HepG2 (cell line): ENCODE measurements around the gene STARD10. TPM values are rescaled to one million over a fixed set of nuclear protein-coding genes. Genes with fewer than 3 reads are reported as not detected.

Source experiments
- AHR ChIP-seq: IDR thresholded peaks from 2 replicates; pipeline ENCODE4 v1.6.1; 2018; ENCODE audit warnings: missing genetic modification reagents, missing compliant biosample characterization
- CBFB ChIP-seq: sonication (generic); formaldehyde crosslinking; IDR thresholded peaks from 2 replicates; pipeline ENCODE4 v1.4.0; 2020; ENCODE audit warnings: missing genetic modification reagents
- GPN1 ChIP-seq: sonication (generic); formaldehyde crosslinking; IDR thresholded peaks from 2 replicates; pipeline ENCODE4 v1.5.1; 2020; ENCODE audit warnings: missing genetic modification reagents, borderline replicate concordance
- GTF2F1 ChIP-seq: fragments of 150-350 bp; IDR thresholded peaks from 2 replicates; pipeline ENCODE4 v1.6.1; 2014; ENCODE audit warnings: low read length
- HNRNPUL1 ChIP-seq: fragments of 200-400 bp; formaldehyde crosslinking; IDR thresholded peaks from 2 replicates; pipeline ENCODE4 v1.6.1; 2017; ENCODE audit warnings: low read depth, mild to moderate bottlenecking, low read length, moderate library complexity
- MEIS2 ChIP-seq: sonication (generic); formaldehyde crosslinking; IDR thresholded peaks from 2 replicates; pipeline ENCODE4 v1.9.0; 2021; ENCODE audit warnings: mild to moderate bottlenecking, missing genetic modification reagents
- POLR2AphosphoS2 ChIP-seq: IDR thresholded peaks from 2 replicates; pipeline ENCODE4 v1.6.1; 2011; ENCODE audit warnings: low read depth, low read length, improper control_type of control experiment
- SIN3B ChIP-seq: fragments of 150-350 bp; IDR thresholded peaks from 2 replicates; pipeline ENCODE4 v1.6.1; 2014; ENCODE audit warnings: low read length
- SMYD3 ChIP-seq: sonication (generic); formaldehyde crosslinking; IDR thresholded peaks from 2 replicates; pipeline ENCODE4 v1.8.1; 2023; ENCODE audit warnings: mild to moderate bottlenecking, missing genetic modification reagents
- ZBTB38 ChIP-seq: sonication (generic); formaldehyde crosslinking; IDR thresholded peaks from 2 replicates; pipeline ENCODE4 v1.5.1; 2020; ENCODE audit warnings: mild to moderate bottlenecking, missing genetic modification reagents
- ZMYM2 ChIP-seq: sonication (generic); formaldehyde crosslinking; IDR thresholded peaks from 2 replicates; pipeline ENCODE4 v1.8.0; 2022; ENCODE audit warnings: mild to moderate bottlenecking, missing genetic modification reagents
- ZNF451 ChIP-seq: sonication (generic); formaldehyde crosslinking; IDR thresholded peaks from 2 replicates; pipeline ENCODE4 v1.5.0; 2020; ENCODE audit warnings: mild to moderate bottlenecking, missing genetic modification reagents
- ZNF510 ChIP-seq: sonication (generic); formaldehyde crosslinking; IDR thresholded peaks from 2 replicates; pipeline ENCODE4 v1.4.0; 2020; ENCODE audit warnings: low read depth, mild to moderate bottlenecking, missing genetic modification reagents
- ZNF615 ChIP-seq: sonication (generic); formaldehyde crosslinking; IDR thresholded peaks from 2 replicates; pipeline ENCODE4 v1.5.0; 2020; ENCODE audit warnings: mild to moderate bottlenecking, missing genetic modification reagents, borderline replicate concordance
- polyA plus RNA-seq, 8 experiments: library from polyadenylated mRNA; depleted of rRNA in 3 of 8; stranded (reverse) in 7 of 8; unstranded in 1 of 8; fragments of >200 nt; fragmentation: Illumina TruSeq in 4 of 8; extraction: Trizol in 4 of 8; gene quantifications; 2 replicates each; pipeline versions ENCODE4 v1.2.1 to v1.2.3, GENCODE V29; 2011 to 2016; ENCODE audit warnings: low read depth in 4 of 8, missing spikeins in 1 of 8, mixed read lengths in 1 of 8; ENCODE audit not compliant: insufficient read depth in 1 of 8
- total RNA-seq, 5 experiments: library from RNA; depleted of rRNA; stranded (reverse); fragments of >200 nt; fragmentation: Illumina TruSeq; extraction: Trizol; gene quantifications; 2 replicates each; pipeline ENCODE4 v1.2.3, GENCODE V29; 2016; ENCODE audit warnings: low read depth in 1 of 5
- TF ChIP-seq, protein P1 (sequence below): sonication (generic); formaldehyde crosslinking; IDR thresholded peaks from 2 replicates; pipeline ENCODE4 v1.4.0; 2020; ENCODE audit warnings: missing genetic modification reagents, mild to moderate bottlenecking, borderline replicate concordance
- TF ChIP-seq, protein P2 (sequence below): sonication (generic); formaldehyde crosslinking; IDR thresholded peaks from 2 replicates; pipeline ENCODE4 v1.4.0; 2020; ENCODE audit warnings: missing genetic modification reagents
- TF ChIP-seq, protein P3 (sequence below): sonication (generic); formaldehyde crosslinking; conservative IDR thresholded peaks from 2 replicates; pipeline ENCODE4 v1.4.0; 2020; ENCODE audit warnings: missing genetic modification reagents
- TF ChIP-seq, protein P4 (sequence below): sonication (generic); formaldehyde crosslinking; IDR thresholded peaks from 2 replicates; pipeline ENCODE4 v1.9.0; 2022; ENCODE audit warnings: missing genetic modification reagents, mild to moderate bottlenecking, borderline replicate concordance
- TF ChIP-seq, protein P5 (sequence below): sonication (generic); formaldehyde crosslinking; IDR thresholded peaks from 2 replicates; pipeline ENCODE4 v1.4.0; 2020; ENCODE audit warnings: low read depth, mild to moderate bottlenecking, missing genetic modification reagents
- TF ChIP-seq, protein P6 (sequence below): sonication (generic); formaldehyde crosslinking; IDR thresholded peaks from 2 replicates; pipeline ENCODE4 v1.8.1; 2023; ENCODE audit warnings: mild to moderate bottlenecking, inconsistent platforms, moderate library complexity, missing genetic modification reagents, borderline replicate concordance

The STARD10 gene
- total and polyA plus RNA-seq, 2 of the 13 experiments (the other 11 are each of a cell fraction or from before 2014, with no cell fraction given), result 260 to 341 TPM

DNA sequence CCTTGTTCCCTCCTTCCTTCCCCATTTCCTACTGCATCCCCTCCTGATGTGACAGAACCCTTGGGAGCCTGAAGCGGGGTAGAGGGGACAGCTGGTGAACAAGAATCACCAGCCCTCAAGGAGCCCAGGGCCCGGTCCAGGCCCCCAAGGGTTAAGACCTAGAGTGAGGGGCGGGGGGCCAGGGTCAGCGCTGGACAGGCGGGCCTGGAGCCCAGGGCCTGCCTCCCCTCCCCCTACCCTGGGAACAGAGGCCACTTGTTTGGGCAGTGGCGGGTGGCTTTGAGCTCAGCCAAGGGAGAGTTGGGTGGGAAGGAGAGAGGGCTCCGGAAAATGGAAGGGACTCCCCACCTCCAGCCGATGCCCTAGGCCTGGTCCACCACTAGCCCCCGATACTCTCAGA is 43.8 kb downstream of the STARD10 start (continued):
- TF ChIP-seq, protein P1, sequence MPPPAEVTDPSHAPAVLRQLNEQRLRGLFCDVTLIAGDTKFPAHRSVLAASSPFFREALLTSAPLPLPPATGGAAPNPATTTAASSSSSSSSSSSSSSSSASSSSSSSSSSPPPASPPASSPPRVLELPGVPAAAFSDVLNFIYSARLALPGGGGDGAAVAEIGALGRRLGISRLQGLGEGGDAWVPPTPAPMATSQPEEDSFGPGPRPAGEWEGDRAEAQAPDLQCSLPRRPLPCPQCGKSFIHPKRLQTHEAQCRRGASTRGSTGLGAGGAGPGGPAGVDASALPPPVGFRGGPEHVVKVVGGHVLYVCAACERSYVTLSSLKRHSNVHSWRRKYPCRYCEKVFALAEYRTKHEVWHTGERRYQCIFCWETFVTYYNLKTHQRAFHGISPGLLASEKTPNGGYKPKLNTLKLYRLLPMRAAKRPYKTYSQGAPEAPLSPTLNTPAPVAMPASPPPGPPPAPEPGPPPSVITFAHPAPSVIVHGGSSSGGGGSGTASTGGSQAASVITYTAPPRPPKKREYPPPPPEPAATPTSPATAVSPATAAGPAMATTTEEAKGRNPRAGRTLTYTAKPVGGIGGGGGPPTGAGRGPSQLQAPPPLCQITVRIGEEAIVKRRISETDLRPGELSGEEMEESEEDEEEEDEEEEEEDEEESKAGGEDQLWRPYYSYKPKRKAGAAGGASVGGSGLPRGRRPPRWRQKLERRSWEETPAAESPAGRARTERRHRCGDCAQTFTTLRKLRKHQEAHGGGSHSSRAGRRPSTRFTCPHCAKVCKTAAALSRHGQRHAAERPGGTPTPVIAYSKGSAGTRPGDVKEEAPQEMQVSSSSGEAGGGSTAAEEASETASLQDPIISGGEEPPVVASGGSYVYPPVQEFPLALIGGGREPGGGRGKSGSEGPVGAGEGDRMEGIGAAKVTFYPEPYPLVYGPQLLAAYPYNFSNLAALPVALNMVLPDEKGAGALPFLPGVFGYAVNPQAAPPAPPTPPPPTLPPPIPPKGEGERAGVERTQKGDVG (CRISPR knock-in tag), result no peak
- TF ChIP-seq ZBTB38 (CRISPR knock-in tag) (no peak), CBFB (CRISPR knock-in tag) (0 out of 2 replicates have a peak, but pooled peaks have one; percentile 54), GPN1 (CRISPR knock-in tag) (no peak), POLR2AphosphoS2 (no peak), ZNF451 (CRISPR knock-in tag) (no peak), GTF2F1 (no peak), HNRNPUL1 (no peak), ZNF615 (CRISPR knock-in tag) (no peak), ZMYM2 (CRISPR knock-in tag) (no peak), MEIS2 (CRISPR knock-in tag) (no peak; the same call in 1 of the 2 replicates), SIN3B (no peak), AHR (CRISPR knock-in tag) (no peak), SMYD3 (CRISPR knock-in tag) (no peak), ZNF510 (CRISPR knock-in tag) (no peak)
- TF ChIP-seq, protein P2, sequence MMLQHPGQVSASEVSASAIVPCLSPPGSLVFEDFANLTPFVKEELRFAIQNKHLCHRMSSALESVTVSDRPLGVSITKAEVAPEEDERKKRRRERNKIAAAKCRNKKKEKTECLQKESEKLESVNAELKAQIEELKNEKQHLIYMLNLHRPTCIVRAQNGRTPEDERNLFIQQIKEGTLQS, result no peak
- TF ChIP-seq, protein P3, sequence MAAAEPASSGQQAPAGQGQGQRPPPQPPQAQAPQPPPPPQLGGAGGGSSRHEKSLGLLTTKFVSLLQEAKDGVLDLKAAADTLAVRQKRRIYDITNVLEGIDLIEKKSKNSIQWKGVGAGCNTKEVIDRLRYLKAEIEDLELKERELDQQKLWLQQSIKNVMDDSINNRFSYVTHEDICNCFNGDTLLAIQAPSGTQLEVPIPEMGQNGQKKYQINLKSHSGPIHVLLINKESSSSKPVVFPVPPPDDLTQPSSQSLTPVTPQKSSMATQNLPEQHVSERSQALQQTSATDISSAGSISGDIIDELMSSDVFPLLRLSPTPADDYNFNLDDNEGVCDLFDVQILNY, result no peak
- TF ChIP-seq, protein P4, sequence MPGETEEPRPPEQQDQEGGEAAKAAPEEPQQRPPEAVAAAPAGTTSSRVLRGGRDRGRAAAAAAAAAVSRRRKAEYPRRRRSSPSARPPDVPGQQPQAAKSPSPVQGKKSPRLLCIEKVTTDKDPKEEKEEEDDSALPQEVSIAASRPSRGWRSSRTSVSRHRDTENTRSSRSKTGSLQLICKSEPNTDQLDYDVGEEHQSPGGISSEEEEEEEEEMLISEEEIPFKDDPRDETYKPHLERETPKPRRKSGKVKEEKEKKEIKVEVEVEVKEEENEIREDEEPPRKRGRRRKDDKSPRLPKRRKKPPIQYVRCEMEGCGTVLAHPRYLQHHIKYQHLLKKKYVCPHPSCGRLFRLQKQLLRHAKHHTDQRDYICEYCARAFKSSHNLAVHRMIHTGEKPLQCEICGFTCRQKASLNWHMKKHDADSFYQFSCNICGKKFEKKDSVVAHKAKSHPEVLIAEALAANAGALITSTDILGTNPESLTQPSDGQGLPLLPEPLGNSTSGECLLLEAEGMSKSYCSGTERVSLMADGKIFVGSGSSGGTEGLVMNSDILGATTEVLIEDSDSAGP, result peak; percentile 17; the same call in 1 of the 2 replicates
- TF ChIP-seq, protein P5, sequence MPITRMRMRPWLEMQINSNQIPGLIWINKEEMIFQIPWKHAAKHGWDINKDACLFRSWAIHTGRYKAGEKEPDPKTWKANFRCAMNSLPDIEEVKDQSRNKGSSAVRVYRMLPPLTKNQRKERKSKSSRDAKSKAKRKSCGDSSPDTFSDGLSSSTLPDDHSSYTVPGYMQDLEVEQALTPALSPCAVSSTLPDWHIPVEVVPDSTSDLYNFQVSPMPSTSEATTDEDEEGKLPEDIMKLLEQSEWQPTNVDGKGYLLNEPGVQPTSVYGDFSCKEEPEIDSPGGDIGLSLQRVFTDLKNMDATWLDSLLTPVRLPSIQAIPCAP (CRISPR knock-in tag), result no peak
- TF ChIP-seq, protein P6, sequence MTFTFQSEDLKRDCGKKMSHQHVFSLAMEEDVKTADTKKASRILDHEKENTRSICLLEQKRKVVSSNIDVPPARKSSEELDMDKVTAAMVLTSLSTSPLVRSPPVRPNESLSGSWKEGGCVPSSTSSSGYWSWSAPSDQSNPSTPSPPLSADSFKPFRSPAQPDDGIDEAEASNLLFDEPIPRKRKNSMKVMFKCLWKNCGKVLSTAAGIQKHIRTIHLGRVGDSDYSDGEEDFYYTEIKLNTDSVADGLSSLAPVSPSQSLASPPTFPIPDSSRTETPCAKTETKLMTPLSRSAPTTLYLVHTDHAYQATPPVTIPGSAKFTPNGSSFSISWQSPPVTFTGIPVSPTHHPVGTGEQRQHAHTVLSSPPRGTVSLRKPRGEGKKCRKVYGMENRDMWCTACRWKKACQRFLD (CRISPR knock-in tag), result no peak
